Measurements from ENCODE around the gene TRPC4AP. TPM values are rescaled to one million over a fixed set of nuclear protein-coding genes. Genes with fewer than 3 reads are reported as not detected.

TRPC4AP gene
- total and polyA plus RNA-seq, 2 of the 8 experiments (the other 6 are each of a cell fraction or from before 2014, with no cell fraction given) = 73.1 to 74.8 TPM

DNA sequence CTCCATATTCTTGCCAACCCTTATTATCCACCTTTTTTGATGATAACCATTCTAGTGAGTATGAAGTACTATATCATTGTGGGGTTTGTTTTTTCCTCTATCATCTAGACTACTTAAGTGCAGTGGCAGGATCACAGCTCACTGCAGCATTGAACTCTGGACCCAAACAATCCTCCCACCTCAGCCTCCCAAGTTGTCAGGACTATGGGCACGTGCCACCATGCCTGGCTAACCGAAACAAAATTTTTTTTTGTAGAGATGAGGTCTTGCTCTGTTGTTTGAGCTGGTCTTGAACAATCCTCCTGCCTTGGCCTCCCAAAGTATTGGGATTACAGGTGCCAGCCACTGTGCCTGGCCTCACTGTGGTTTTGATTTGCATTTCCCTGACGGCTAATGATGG, 67.5 kb downstream of the TRPC4AP start:
- H3K4me2 ChIP-seq (ENCODE audit: insufficient read depth in 1 of 2, low read depth in 2 of 2, low read length in 2 of 2) = no peak overlapping the region
- no peaks in the 10 kb centered on the region; the same call in 1 of the 2 replicates for H3K79me1 ChIP-seq (ENCODE audit: low read depth, low read length)
- no peak overlapping the region for H3K56ac ChIP-seq (replicated peaks; ENCODE audit: insufficient read length, low read depth, low read length)
- POLR2A ChIA-PET (ENCODE audit: partially characterized antibody) = no interaction called here
- H2BK120ac ChIP-seq (replicated peaks; ENCODE audit: low read depth, low read length) = no peak overlapping the region
- no peak for TF ChIP-seq SIX5 (IDR thresholded peaks at IDR 0.05; ENCODE audit: low read depth, low read length)
- H2BK15ac ChIP-seq (ENCODE audit: low read length) = no peak overlapping the region
- no peak overlapping the region for H3K18ac ChIP-seq (ENCODE audit: extremely low read depth, low read length)
- no peak for DNase-seq (ENCODE audit: low read depth in 1 of 2, low spot score in 2 of 2)
- peaks cover 0 to 11% of the 10 kb centered on the region in 2 experiments for H4K20me1 ChIP-seq (replicated peaks in 1 of 2; ENCODE audit: control insufficient read depth in 1 of 2, insufficient read depth in 2 of 2, low read length in 2 of 2)
- no peak overlapping the region for H4K91ac ChIP-seq (replicated peaks; ENCODE audit: insufficient read length, low read length)
- peaks cover 0 to 41% (median 7%) of the 10 kb centered on the region in 4 experiments; a peak in 6 of 8 replicates for H3K36me3 ChIP-seq (ENCODE audit: control insufficient read depth in 2 of 4, insufficient read depth in 4 of 4, low read length in 3 of 4)
- 92% methylated on average over 3 of the region's 3 CpGs; no CpG with 5 or more reads in 1 of the 2 experiments for WGBS, 2 experiments (ENCODE audit: extremely low coverage in 1 of 2, insufficient coverage in 1 of 2, insufficient read length in 1 of 2, insufficient replicate concordance in 2 of 2, low coverage in 1 of 2, low lambda C conversion rate in 2 of 2, missing lambda C conversion rate in 1 of 2)
- H2BK20ac ChIP-seq (ENCODE audit: low read length) = no peak overlapping the region
- H3K14ac ChIP-seq (ENCODE audit: insufficient read length) = no peak overlapping the region
- no peak overlapping the region for H2AFZ ChIP-seq (ENCODE audit: low read length)
- no peaks in the 10 kb centered on the region for H3K27me3 ChIP-seq (replicated peaks in 1 of 4; ENCODE audit: control insufficient read depth in 3 of 4, extremely low read depth in 1 of 4, insufficient read depth in 3 of 4, low read length in 3 of 4)
- CTCF ChIA-PET (ENCODE audit: partially characterized antibody) = interaction anchor here (1.3 kb wide), 1 partner anchor 10 kb away, joined by 4 read pairs; no protein-coding TSS in a partner anchor
- H3K4me1 ChIP-seq (replicated peaks in 1 of 4; ENCODE audit: control insufficient read depth in 3 of 4, insufficient read depth in 4 of 4, low read length in 3 of 4) = no peaks in the 10 kb centered on the region
- H3K23ac ChIP-seq (ENCODE audit: insufficient read length) = no peak overlapping the region
- H3K79me2 ChIP-seq (ENCODE audit: control insufficient read depth in 1 of 2, insufficient read depth in 2 of 2, low read length in 2 of 2) = no peaks in the 10 kb centered on the region
- no peak overlapping the region for H2BK5ac ChIP-seq (ENCODE audit: low read depth, low read length)
- no peak overlapping the region for H4K5ac ChIP-seq (ENCODE audit: insufficient read length, low read depth, low read length)
- no peaks in the 10 kb centered on the region for H3K9me3 ChIP-seq (ENCODE audit: insufficient read depth in 2 of 2, low read depth in 1 of 2, low read length in 1 of 2)
- H3K4ac ChIP-seq (replicated peaks; ENCODE audit: insufficient read length, low read depth, low read length) = no peak overlapping the region
- H3K9ac ChIP-seq (replicated peaks in 1 of 4; ENCODE audit: extremely low read depth in 1 of 4, low read depth in 3 of 4, low read length in 3 of 4) = no peak overlapping the region
- H4K8ac ChIP-seq (ENCODE audit: extremely low read depth, insufficient read depth, low read length) = no peak overlapping the region
- H3K23me2 ChIP-seq (ENCODE audit: low read depth, low read length) = no peaks in the 10 kb centered on the region
- no peak overlapping the region for H2BK12ac ChIP-seq (ENCODE audit: low read depth, low read length)
- H3K27ac ChIP-seq (ENCODE audit: low read depth, low read length) = no peak overlapping the region
- H2AK5ac ChIP-seq (ENCODE audit: low read depth, low read length) = no peak overlapping the region
- H3K4me3 ChIP-seq (ENCODE audit: extremely low read depth in 1 of 4, insufficient read depth in 2 of 4, low read depth in 3 of 4, low read length in 4 of 4) = no peak overlapping the region
- no peak for FAIRE-seq

Data from H1 (cell line).